Panc1 (cell line): ENCODE data around the gene TWIST2. TPM values are rescaled to one million over a fixed set of nuclear protein-coding genes. Genes with fewer than 3 reads are reported as not detected.

Experiments
- ATAC-seq: fragments of 200-7000 bp; cut with Tn5 transposase; 2 replicates; pipeline ENCODE4 v1.9.1; 2020; ENCODE audit warnings: mild to moderate bottlenecking, moderate library complexity
- BruUV-seq: library from RNA; stranded (reverse); fragments of 400-500 nt; replicated peaks from 2 replicates; lab custom pipeline; 2021; lab: Mats Ljungman, UMichigan
- CTCF ChIA-PET: fragments of 300-600 bp; sonication (Branson Sonifier 250); formaldehyde crosslinking; loops from one replicate; lab custom pipeline; 2022; ENCODE audit warnings: antibody characterized with exemption; lab: Charles Lee
- POLR2A ChIA-PET: fragments of 300-600 bp; sonication (Branson Sonifier 250); formaldehyde crosslinking; loops from one replicate; lab custom pipeline; 2022; ENCODE audit warnings: antibody characterized with exemption; lab: Charles Lee
- DNase-seq: peaks from one replicate; pipeline ENCODE4 v3.0.0-alpha.2; 2010; ENCODE audit warnings: low read depth, low spot score
- H3K27ac ChIP-seq: 2 replicates; pipeline ENCODE4 v1.5.1; 2011; ENCODE audit warnings: mild to moderate bottlenecking, low read length, inconsistent platforms
- H3K27me3 ChIP-seq: fragments of 200-500 bp; sonication (Bioruptor generic); 2 replicates; pipeline ENCODE4 v1.6.0; 2014; ENCODE audit warnings: low read length, inconsistent platforms; ENCODE audit not compliant: control insufficient read depth, insufficient read depth
- H3K36me3 ChIP-seq: fragments of 200-500 bp; sonication (Bioruptor generic); 2 replicates; pipeline ENCODE4 v1.5.1; 2014; ENCODE audit warnings: inconsistent platforms, mild to moderate bottlenecking, low read length, moderate library complexity; ENCODE audit not compliant: control insufficient read depth, insufficient read depth
- H3K4me1 ChIP-seq: 2 replicates; pipeline ENCODE4 v1.5.1; 2011; ENCODE audit warnings: inconsistent platforms, mild to moderate bottlenecking, low read length, moderate library complexity; ENCODE audit not compliant: control insufficient read depth, insufficient read depth
- H3K4me3 ChIP-seq, 2 experiments: 2 replicates each; pipeline ENCODE4 v1.5.1; 2011 to 2012; ENCODE audit warnings: low read depth in 2 of 2, low read length in 2 of 2, mild to moderate bottlenecking in 2 of 2, inconsistent platforms in 1 of 2, moderate library complexity in 1 of 2
- H3K9me3 ChIP-seq: fragments of 200-500 bp; sonication (Bioruptor generic); 2 replicates; pipeline ENCODE4 v1.5.1; 2014; ENCODE audit warnings: low read depth, mild to moderate bottlenecking, inconsistent platforms, low read length, moderate library complexity; ENCODE audit not compliant: control insufficient read depth, insufficient read depth
- CTCF ChIP-seq: fragments of 450-650 bp; IDR thresholded peaks from 2 replicates; pipeline ENCODE4 v1.5.1; 2017; ENCODE audit warnings: mild to moderate bottlenecking
- POLR2AphosphoS5 ChIP-seq: IDR thresholded peaks from 2 replicates; pipeline ENCODE4 v1.6.1; 2012; ENCODE audit warnings: mild to moderate bottlenecking, low read depth, low read length, moderate library complexity
- REST ChIP-seq, 2 experiments: IDR thresholded peaks; 2 replicates each; pipeline ENCODE4 v1.6.1; 2011 to 2012; ENCODE audit warnings: low read depth in 2 of 2, control low read depth in 1 of 2, low read length in 1 of 2, mild to moderate bottlenecking in 1 of 2, moderate library complexity in 1 of 2; ENCODE audit not compliant: insufficient read depth in 1 of 2
- SIN3A ChIP-seq: IDR thresholded peaks from 2 replicates; pipeline ENCODE4 v1.6.1; 2012; ENCODE audit warnings: low read depth, mild to moderate bottlenecking, low read length, moderate library complexity, borderline replicate concordance; ENCODE audit not compliant: insufficient read depth
- TCF7L2 ChIP-seq: IDR thresholded peaks from 2 replicates; pipeline ENCODE4 v1.6.1; 2011; ENCODE audit warnings: mild to moderate bottlenecking, low read depth, low read length, inconsistent platforms
- in situ Hi-C: cut with HindIII; loops from 2 replicates; pipeline ENCODE4 v1.10.0; 2016; ENCODE audit warnings: low sequenced_read_pairs, low pct_unique_long_range_greater_than_20kb
- intact Hi-C: fragments of 100-400 bp; cut with micrococcal nuclease; formaldehyde crosslinking; loops from one replicate; pipeline ENCODE4 v1.10.0; 2022; ENCODE audit not compliant: unreplicated experiment
- total RNA-seq: library from RNA; stranded (reverse); gene quantifications from one replicate; pipeline ENCODE4 v1.2.1, GENCODE V29; 2021; ENCODE audit not compliant: unreplicated experiment

The TWIST2 gene
- total RNA-seq, 1 experiment from 2014 or later = 4.2 TPM

GRCh38 chr2:238919307-238919706 lies 71.4 kb downstream of the TWIST2 start:
- H3K27me3 ChIP-seq = no peaks in the 10 kb centered on the region
- in situ Hi-C loops (no loop called here), intact Hi-C loops (no loop called here)
- TF ChIP-seq CTCF = no peak
- TF ChIP-seq REST (IDR thresholded peaks at IDR 0.05; ENCODE audit: insufficient read depth in 1 of 2, low read depth in 2 of 2, low read length in 1 of 2) = no peak
- no peak for TF ChIP-seq POLR2AphosphoS5
- no peak for TF ChIP-seq TCF7L2
- no peak for TF ChIP-seq SIN3A
- no peak overlapping the region for H3K27ac ChIP-seq
- no peaks in the 10 kb centered on the region for H3K36me3 ChIP-seq
- BruUV-seq = no TSS peak
- DNase-seq = no peak
- POLR2A ChIA-PET = no interaction called here
- H3K4me1 ChIP-seq = no peaks in the 10 kb centered on the region; the same call in 1 of the 2 replicates
- CTCF ChIA-PET = no interaction called here
- ATAC-seq = no peak
- H3K9me3 ChIP-seq = no peaks in the 10 kb centered on the region
- H3K4me3 ChIP-seq = no peak overlapping the region

- H3K27me3 ChIP-seq = no peaks in the 10 kb centered on the region
- no peak overlapping the region for H3K4me3 ChIP-seq
- in situ Hi-C loops = no loop called here
Observed at GRCh38 chr2:238920053-238920452, 72.2 kb downstream of the TWIST2 start.

More at GRCh38 chr2:238920053-238920452, 72.2 kb downstream of the TWIST2 start:
- no TSS peak for BruUV-seq
- intact Hi-C loops = no loop called here
- no peaks in the 10 kb centered on the region; the same call in 1 of the 2 replicates for H3K4me1 ChIP-seq
- no peak for TF ChIP-seq TCF7L2
- no peak for TF ChIP-seq POLR2AphosphoS5
- TF ChIP-seq CTCF = no peak
- no peak for TF ChIP-seq SIN3A
- TF ChIP-seq REST (IDR thresholded peaks at IDR 0.05; ENCODE audit: insufficient read depth in 1 of 2, low read depth in 2 of 2, low read length in 1 of 2) = no peak
- ATAC-seq (no peak), DNase-seq (no peak)
- ChIA-PET POLR2A (no interaction called here), CTCF (no interaction called here)
- H3K9me3 ChIP-seq = no peaks in the 10 kb centered on the region
- no peaks in the 10 kb centered on the region for H3K36me3 ChIP-seq
- no peak overlapping the region for H3K27ac ChIP-seq
